ENCODE results near the gene RGS19.
"Not testable (repeated sequence)": the region's sequence is repeated elsewhere in the genome, so short reads cannot be mapped to it uniquely, and the experiment has no call there.

The RGS19 gene

GRCh38 chr20:64095455-64095854, 16.1 kb upstream of the RGS19 start:
- no peak for DNase-seq (ENCODE audit: low read depth, low spot score)

- DNase-seq (ENCODE audit: low read depth, low spot score): no peak
Measured at GRCh38 chr20:64093013-64093503, 13.7 kb upstream of the RGS19 start.

- no peak for DNase-seq (ENCODE audit: low read depth, low spot score)
Measured at GRCh38 chr20:64092258-64093012, 13.1 kb upstream of the RGS19 start.

- DNase-seq (ENCODE audit: low read depth, low spot score): no peak
Measured at GRCh38 chr20:64091770-64092169, 12.5 kb upstream of the RGS19 start.

GRCh38 chr20:64091340-64091739, 12.0 kb upstream of the RGS19 start:
- DNase-seq (ENCODE audit: low read depth, low spot score): no peak

GRCh38 chr20:64090165-64090564, 10.8 kb upstream of the RGS19 start:
- DNase-seq (ENCODE audit: low read depth, low spot score): no peak

- DNase-seq (ENCODE audit: low read depth, low spot score): not testable (repeated sequence)
Measured at GRCh38 chr20:64088586-64088985, 9.3 kb upstream of the RGS19 start.

- DNase-seq (ENCODE audit: low read depth, low spot score): not testable (repeated sequence)
Measured at GRCh38 chr20:64087226-64087825, 8.0 kb upstream of the RGS19 start.

- DNase-seq (ENCODE audit: low read depth, low spot score): no peak
Measured at GRCh38 chr20:64086801-64087200, 7.5 kb upstream of the RGS19 start.

GRCh38 chr20:64084685-64085152, 5.4 kb upstream of the RGS19 start:
- no peak for DNase-seq (ENCODE audit: low read depth, low spot score)

GRCh38 chr20:64083804-64084684, 4.7 kb upstream of the RGS19 start, which contains the start of gene LKAAEAR1:
Gene LKAAEAR1 (minus strand): TSS chr20:64084398. CDS start chr20:64084219, 179 bp downstream.
- peak; percentile 39 for DNase-seq (ENCODE audit: low read depth, low spot score)

GRCh38 chr20:64083378-64083803, 4.1 kb upstream of the RGS19 start:
- peak; percentile 91 for DNase-seq (ENCODE audit: low read depth, low spot score)

GRCh38 chr20:64082820-64083377, 3.6 kb upstream of the RGS19 start:
- DNase-seq (ENCODE audit: low read depth, low spot score): no peak

GRCh38 chr20:64082126-64082731, 2.9 kb upstream of the RGS19 start:
- no peak for DNase-seq (ENCODE audit: low read depth, low spot score)

- no peak for DNase-seq (ENCODE audit: low read depth, low spot score)
Measured at GRCh38 chr20:64081624-64081964, 2.3 kb upstream of the RGS19 start.

GRCh38 chr20:64080813-64081623, 1.7 kb upstream of the RGS19 start:
- DNase-seq (ENCODE audit: low read depth, low spot score): no peak

GRCh38 chr20:64080013-64080812, 895 bp upstream of the RGS19 start, which contains the start of gene OPRL1:
Gene OPRL1 (plus strand): TSS chr20:64080082. CDS start chr20:64092721, 12,639 bp downstream.
- DNase-seq (ENCODE audit: low read depth, low spot score): peak; percentile 42

- DNase-seq (ENCODE audit: low read depth, low spot score): no peak
Measured at GRCh38 chr20:64078934-64079272, 415 bp downstream of the RGS19 start.

GRCh38 chr20:64077876-64078551, 1.3 kb downstream of the RGS19 start:
- no peak for DNase-seq (ENCODE audit: low read depth, low spot score)
